22Rv1 (cell line): ENCODE measurements around the gene ZNF324.
"Not testable (repeated sequence)": the region's sequence is repeated elsewhere in the genome, so short reads cannot be mapped to it uniquely, and the experiment has no call there.

ENCODE experiments used
- ZFX ChIP-seq: fragments of 450-650 bp; IDR thresholded peaks from 2 replicates; pipeline ENCODE4 v1.6.1; 2017; ENCODE audit warnings: antibody characterized with exemption, borderline replicate concordance
- TF ChIP-seq, protein P1 (sequence below): fragments of 450-650 bp; IDR thresholded peaks from 2 replicates; pipeline ENCODE4 v1.5.1; 2017; ENCODE audit warnings: mild to moderate bottlenecking

DNA sequence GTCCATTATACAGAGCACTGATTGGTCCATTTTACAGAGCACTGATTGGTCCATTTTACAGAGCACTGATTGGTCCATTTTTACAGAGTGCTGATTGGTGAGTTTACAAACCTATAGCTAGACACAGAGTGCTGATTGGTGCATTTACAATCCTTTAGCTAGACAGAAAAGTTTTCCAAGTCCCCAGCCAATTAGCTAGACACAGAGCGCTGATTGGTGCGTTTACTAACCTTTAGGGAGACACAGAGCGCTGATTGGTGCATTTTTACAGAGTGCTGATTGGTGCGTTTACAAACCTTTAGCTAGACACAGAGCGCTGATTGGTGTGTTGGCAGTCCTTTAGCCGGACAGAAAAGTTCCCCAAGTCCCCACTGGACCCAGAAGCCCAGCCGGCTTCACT is 23.9 kb upstream of the ZNF324 start:
- TF ChIP-seq, protein P1, sequence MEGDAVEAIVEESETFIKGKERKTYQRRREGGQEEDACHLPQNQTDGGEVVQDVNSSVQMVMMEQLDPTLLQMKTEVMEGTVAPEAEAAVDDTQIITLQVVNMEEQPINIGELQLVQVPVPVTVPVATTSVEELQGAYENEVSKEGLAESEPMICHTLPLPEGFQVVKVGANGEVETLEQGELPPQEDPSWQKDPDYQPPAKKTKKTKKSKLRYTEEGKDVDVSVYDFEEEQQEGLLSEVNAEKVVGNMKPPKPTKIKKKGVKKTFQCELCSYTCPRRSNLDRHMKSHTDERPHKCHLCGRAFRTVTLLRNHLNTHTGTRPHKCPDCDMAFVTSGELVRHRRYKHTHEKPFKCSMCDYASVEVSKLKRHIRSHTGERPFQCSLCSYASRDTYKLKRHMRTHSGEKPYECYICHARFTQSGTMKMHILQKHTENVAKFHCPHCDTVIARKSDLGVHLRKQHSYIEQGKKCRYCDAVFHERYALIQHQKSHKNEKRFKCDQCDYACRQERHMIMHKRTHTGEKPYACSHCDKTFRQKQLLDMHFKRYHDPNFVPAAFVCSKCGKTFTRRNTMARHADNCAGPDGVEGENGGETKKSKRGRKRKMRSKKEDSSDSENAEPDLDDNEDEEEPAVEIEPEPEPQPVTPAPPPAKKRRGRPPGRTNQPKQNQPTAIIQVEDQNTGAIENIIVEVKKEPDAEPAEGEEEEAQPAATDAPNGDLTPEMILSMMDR: not testable (repeated sequence)
- not testable (repeated sequence) for TF ChIP-seq ZFX
